Lung microvascular endothelial cell (primary cell): ENCODE measurements around the gene CCL2. TPM values are rescaled to one million over a fixed set of nuclear protein-coding genes. Genes with fewer than 3 reads are reported as not detected.

Source experiments
- DNase-seq, 2 donors: peaks; one replicate each; pipeline versions ENCODE4 v3.0.0 to v3.0.0-alpha.2; 2010; ENCODE audit warnings: low read depth in 2 of 2
- total RNA-seq: library from RNA; depleted of rRNA; stranded (reverse); fragments of >200 nt; gene quantifications from 2 replicates; pipeline ENCODE4 v1.2.1, GENCODE V29; 2014

The CCL2 gene
- total RNA-seq, 1 donor from 2014 or later, result 137 TPM

DNA sequence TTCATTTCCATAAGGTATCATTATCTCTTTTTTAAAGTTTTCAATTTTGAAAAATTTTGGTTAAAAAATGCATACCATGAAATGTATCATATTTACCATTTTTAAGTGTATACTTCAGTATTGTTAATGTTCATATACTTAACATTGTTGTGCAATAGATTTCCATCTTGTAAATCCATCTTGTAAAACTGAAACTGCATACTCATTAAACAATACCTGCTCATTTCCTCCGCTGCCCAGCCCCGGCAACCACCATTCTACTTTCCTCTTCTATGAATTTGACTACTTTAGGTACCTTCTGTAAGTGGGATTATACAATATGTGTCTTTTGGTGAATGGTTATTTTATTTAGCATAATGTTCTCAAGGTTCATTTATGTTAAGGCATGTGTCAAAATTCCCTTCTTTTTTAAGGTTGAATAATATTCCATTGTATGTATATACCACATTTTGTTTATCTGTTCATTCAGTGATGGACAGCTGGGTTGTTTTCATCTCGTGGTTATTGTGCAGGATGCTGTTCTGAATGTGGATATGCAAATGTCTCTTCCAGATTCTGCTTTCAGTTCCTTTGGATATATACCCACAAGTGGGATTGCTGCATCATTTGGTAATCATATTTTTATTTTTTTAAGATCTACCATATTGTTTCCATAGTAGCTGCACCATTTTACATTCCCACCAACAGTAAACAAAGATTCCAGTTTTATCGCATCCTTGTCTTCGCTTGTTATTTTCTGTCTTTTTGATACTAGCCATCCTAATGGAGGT, 6.7 kb downstream of the CCL2 start:
- no peak for DNase-seq

DNA sequence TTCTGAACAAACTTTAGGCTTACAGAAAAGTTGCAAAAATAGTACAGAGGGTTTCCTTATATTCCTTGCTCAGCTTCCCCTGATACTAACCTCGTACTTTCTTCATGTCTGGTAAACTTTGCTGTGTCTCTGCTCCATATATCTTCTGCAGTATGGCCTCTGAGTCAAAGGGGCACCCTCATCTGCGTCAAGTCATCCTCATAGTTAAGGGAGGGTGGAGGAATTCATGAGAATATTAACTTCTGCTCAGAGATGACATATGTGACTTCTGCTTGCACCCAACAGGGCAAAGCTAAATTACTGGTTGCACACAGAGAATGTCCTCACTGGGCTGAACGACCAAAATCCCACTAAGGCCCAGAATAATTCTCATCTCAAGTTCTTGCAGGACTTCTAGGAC, 10.6 kb downstream of the CCL2 start:
- DNase-seq, result no peak

DNA sequence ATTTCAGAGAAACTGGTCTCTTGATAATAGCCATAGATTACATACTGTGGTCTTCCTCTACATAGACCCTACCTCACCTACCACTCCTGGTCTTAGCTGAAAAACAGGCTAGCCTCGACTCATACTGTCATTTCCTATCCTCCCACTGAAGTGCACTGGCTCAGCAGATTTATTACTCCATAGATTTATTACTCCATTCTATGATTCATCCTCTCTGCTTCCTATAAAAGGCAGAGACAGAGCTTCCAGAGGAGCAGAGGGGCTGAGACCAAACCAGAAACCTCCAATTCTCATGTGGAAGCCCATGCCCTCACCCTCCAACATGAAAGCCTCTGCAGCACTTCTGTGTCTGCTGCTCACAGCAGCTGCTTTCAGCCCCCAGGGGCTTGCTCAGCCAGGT, 14.9 kb downstream of the CCL2 start, which contains the start of gene CCL7:
Gene CCL7, plus strand, starts transcription at position 253 of the 400 bp plus-strand sequence. Its CDS starts 70 bp downstream, at position 323.
- DNase-seq, result no peak

DNA sequence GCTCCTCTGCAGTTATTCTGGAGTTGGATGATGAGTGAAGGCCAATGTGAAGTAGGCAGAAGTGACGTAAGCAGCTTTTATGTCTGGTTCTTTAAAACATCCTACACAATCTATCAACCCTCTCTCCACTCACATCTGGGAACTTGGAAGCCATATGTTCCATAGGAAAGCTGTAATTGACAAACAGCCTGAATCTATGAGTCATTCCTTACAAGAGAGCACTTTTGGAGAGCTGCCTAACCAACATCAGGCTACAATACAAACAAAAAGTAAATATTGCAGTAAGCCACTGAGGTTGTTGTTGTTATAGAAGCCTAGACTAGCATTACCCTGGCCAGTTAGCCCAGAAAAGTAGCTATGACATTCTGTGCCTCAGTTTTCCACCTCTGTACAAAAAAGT, 20.8 kb downstream of the CCL2 start:
- peak in 1 of 2 donors; percentile 63 for DNase-seq

DNA sequence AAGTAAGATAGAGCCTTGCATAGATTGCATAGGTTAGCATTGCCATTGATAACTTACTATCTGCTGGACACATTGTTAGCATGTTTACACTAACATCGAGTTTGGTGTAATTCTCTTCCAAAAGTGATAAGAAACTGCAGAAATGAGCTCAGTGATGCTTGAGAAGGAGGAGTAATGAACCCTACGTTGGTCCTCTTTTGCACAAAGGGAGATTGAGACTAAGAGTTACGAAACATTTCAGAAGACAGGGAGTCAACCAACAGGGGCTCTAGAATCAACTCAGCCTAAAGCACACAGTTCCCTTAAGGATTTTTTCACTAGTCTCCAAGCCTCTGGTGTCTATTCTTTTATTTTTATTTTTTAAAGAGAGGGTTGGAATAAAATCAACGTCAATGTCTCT, 21.7 kb downstream of the CCL2 start:
- DNase-seq, result no peak

GRCh38 chr17:34283571-34283970, 28.5 kb downstream of the CCL2 start:
- DNase-seq, result no peak

DNA sequence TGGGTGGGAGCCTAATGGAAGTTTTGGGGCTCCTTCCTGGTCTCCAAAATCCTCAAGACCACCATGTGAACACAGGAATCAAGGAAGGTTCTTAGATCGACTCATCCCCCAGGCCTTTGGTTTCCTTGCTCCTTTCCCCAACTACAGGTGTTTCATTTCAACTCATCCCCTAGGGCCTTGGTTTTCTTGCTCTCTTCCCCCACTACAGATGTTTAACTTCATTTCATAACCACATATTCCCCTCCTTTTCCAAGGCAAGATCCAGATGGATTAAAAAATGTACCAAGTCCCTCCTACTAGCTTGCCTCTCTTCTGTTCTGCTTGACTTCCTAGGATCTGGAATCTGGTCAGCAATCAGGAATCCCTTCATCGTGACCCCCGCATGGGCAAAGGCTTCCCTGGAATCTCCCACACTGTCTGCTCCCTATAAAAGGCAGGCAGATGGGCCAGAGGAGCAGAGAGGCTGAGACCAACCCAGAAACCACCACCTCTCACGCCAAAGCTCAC, 30.3 kb downstream of the CCL2 start, which contains the start of gene CCL11:
Gene CCL11, plus strand, starts transcription at position 457 of the 507 bp plus-strand sequence. CDS start 67 bp downstream, outside the sequence.
- DNase-seq, result no peak

DNA sequence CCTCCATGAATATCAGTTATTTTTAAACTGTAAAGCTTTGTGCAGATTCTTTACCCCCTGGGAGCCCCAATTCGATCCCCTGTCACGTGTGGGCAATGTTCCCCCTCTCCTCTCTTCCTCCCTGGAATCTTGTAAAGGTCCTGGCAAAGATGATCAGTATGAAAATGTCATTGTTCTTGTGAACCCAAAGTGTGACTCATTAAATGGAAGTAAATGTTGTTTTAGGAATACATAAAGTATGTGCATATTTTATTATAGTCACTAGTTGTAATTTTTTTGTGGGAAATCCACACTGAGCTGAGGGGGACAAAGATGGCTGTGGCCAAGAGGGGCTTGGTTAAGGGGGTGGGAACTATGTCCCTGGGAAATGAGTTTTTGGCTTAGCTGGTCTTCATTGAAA, 32.8 kb downstream of the CCL2 start:
- DNase-seq, result peak in 1 of 2 donors; percentile 6

DNA sequence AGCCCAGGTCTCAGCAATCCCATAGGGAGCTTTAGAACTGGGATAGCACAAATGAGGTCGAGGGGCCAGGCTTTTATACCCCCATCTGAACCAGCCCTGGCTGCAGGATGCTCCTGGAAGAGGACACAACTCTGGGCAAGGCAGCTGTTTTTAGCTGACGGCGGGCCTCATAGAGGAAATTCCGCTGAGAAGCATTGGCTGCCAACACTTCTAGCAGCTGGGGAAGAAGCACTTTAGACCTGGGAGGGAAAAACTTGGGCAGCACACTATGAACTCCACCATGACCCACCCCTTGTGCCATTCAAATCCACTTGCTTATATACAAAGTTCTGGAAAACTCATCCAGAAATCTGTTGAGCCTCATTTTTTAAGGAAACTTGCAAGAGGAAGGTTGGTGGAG, 35.5 kb downstream of the CCL2 start:
- no peak for DNase-seq

GRCh38 chr17:34291721-34292348, 36.8 kb downstream of the CCL2 start:
- no peak for DNase-seq

GRCh38 chr17:34299027-34299426, 43.9 kb downstream of the CCL2 start:
- no peak for DNase-seq

DNA sequence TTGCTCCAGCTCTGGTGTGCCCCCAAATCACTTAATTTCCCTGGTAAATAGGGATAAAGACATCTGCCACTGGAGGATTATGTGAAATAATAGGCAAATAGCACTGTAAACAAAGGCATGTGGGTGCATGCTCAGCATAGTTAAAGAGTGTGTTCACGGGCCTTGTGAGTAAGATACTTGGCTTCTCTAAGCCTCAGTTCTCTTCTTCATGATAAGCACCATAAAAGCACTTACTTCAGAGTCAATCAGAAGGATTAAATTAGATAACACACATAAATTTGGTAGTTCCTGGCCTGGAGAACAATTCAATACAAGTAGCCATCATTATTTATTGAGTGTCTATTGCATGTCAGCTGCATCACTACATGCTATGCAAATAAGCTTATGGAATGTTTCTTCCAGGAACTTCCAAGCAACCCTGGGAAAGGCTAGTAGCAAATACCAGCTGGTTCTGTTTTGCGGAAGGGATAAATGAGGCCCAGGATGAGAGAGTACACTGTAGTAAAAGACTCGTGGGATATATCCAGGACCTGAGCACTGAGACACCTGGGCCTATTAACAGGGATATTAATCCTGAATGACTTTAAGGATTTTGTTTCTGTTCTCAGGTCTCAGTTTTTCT, 45.0 kb downstream of the CCL2 start:
- no peak for DNase-seq

DNA sequence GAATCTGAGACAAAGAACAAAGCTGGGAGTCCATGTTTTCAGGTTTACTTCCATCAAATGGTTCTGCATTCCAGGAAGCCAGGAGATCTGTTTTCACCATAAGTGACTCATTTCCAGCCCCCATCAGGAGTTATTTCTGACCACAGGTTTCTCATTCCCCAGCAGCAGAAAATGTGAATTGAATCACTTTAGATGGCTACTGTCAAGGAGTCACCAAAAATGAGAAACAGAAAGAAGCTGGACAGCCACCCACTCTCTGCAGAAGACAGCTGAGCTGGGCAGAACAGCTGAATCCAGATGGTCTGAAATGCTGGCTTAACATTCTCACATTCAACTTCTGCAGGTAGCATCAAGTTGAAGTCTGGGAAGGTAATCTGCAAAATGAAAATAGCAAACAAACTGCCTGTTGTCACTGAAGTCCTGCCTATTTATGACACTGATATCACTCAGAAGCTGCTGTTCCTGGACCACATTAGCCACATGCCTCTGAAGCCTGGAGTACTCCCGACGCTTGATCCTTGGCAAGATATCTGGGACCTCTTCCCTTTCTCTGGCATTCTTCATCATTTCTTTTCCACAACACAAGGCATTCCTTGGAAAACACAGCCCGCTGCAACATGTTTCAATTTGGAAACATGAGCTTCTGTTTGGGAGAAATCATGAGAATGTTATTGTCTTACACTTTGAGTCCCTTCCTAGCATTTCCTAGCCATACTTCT, 45.7 kb downstream of the CCL2 start:
- peak; percentile 9 to 27 for DNase-seq

DNA sequence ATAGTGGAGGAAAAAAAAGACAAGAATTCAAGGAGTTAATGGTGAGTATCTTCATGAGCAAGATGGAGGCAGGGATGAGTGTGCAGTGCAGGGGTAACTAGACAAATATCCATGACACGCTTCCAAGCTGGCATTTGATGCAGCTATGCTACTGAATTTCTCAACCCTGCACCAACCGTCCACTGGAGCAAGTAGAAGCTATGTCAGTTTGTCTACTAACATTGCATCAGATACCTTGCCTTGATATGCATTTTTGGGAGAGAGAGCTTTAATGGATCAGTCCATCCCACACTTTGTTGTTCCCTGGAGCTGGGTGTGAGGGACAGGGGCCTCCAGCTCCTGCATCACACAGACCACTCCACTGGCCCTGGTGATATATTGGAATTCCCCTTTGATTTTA, 46.9 kb downstream of the CCL2 start:
- no peak for DNase-seq

DNA sequence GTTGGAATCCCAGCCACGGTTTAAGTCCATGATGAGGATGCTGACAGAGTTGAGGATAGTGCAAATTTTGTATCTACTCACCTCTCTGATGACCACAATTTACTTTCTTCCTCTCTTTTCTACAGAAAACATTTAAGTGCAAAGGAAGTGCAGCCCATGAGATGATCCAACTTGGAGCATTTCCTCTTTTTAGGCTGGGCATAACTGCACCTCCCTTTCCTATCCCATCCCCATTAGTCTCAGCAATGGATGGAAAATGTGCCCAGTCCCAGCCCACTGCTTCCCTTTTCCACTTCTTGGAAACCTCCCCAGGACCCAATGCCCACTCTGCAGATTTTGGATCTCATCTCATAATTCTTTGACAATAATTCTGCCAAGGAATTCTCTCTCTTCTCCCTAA, 47.6 kb downstream of the CCL2 start:
- no peak for DNase-seq

DNA sequence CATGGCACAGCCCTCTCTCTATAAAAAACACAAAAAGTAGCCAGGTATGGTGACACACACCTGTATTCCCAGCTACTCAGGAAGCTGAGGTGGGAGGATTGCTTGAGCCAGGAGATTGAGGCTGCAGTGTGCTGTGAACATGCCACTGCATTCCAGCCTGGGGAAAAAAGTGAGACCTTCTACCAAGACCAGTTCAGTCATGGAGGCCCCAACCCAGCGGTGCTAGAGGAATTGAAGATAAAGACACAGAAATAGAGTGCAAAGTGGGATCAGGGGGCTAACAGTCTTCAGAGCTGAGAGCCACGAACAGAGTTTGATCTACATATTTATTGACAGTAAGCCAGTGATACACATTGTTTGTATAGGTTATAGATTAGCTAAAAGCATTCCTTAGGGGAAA, 48.5 kb downstream of the CCL2 start:
- DNase-seq, result no peak

GRCh38 chr17:34305061-34305460, 50.0 kb downstream of the CCL2 start:
- DNase-seq, result no peak

GRCh38 chr17:34305606-34306005, 50.5 kb downstream of the CCL2 start:
- DNase-seq, result no peak

DNA sequence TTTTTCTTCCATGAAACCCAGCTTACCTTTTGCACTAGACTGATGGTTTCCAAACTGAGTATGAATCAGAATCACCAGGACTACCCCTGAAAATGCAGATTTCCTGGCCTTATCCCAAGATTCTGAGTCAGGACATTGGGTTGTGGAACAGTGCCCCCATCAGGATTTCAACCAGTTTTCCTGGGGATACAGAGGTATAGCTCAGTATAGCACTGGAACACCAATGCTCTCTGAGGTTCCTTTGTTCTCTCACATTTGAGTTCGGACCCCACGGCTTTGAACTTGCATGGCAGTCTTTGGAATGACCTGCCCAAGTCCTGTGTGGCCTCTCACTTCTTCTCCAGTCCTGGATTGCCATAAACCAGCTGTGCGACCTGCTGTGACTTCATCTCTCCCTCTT, 51.4 kb downstream of the CCL2 start:
- DNase-seq, result peak; percentile 57 to 65
